SIG-M5 treated with dmso at 0.1 percent for 504 hours (cell line): ENCODE data around the gene TAOK3.
"Not testable (repeated sequence)": the region's sequence is repeated elsewhere in the genome, so short reads cannot be mapped to it uniquely, and the experiment has no call there.

Experiments
- DNase-seq: peaks from one replicate; lab custom pipeline; 2025; ENCODE audit not compliant: unreplicated experiment; lab: John Stamatoyannopoulos, UW

Gene TAOK3

GRCh38 chr12:118374126-118374725 is 1.5 kb upstream of the TAOK3 start:
- DNase-seq: no peak

- DNase-seq: no peak
Observed at GRCh38 chr12:118373616-118374015, 909 bp upstream of the TAOK3 start.

GRCh38 chr12:118371321-118372282 is 1.1 kb downstream of the TAOK3 start:
- no peak for DNase-seq

GRCh38 chr12:118370601-118371000 is 2.1 kb downstream of the TAOK3 start:
- DNase-seq: no peak

- peak; percentile 43 for DNase-seq
Observed at GRCh38 chr12:118368821-118369220, 3.9 kb downstream of the TAOK3 start.

- peak; percentile 86 for DNase-seq
Observed at GRCh38 chr12:118361889-118362288, 10.8 kb downstream of the TAOK3 start.

GRCh38 chr12:118361092-118361404 is 11.7 kb downstream of the TAOK3 start:
- DNase-seq: no peak

GRCh38 chr12:118359541-118359915 is 13.2 kb downstream of the TAOK3 start:
- DNase-seq: peak; percentile 56

GRCh38 chr12:118358612-118359540 is 13.8 kb downstream of the TAOK3 start:
- peak; percentile 86 for DNase-seq

GRCh38 chr12:118358008-118358359 is 14.7 kb downstream of the TAOK3 start:
- DNase-seq: no peak

- DNase-seq: peak; percentile 93
Observed at GRCh38 chr12:118357257-118358007, 15.3 kb downstream of the TAOK3 start.

- peak; percentile 93 for DNase-seq
Observed at GRCh38 chr12:118356809-118357256, 15.9 kb downstream of the TAOK3 start.

GRCh38 chr12:118355843-118356242 is 16.9 kb downstream of the TAOK3 start:
- DNase-seq: no peak

GRCh38 chr12:118354903-118355302 is 17.8 kb downstream of the TAOK3 start:
- DNase-seq: no peak

GRCh38 chr12:118354503-118354902 is 18.2 kb downstream of the TAOK3 start:
- not testable (repeated sequence) for DNase-seq

GRCh38 chr12:118353721-118354120 is 19.0 kb downstream of the TAOK3 start:
- no peak for DNase-seq

- DNase-seq: no peak
Observed at GRCh38 chr12:118350908-118351559, 21.7 kb downstream of the TAOK3 start.

- DNase-seq: no peak
Observed at GRCh38 chr12:118347916-118348315, 24.8 kb downstream of the TAOK3 start.

GRCh38 chr12:118346895-118347294 is 25.8 kb downstream of the TAOK3 start:
- no peak for DNase-seq

GRCh38 chr12:118345355-118345754 is 27.4 kb downstream of the TAOK3 start:
- no peak for DNase-seq
